Stimulated activated CD4-positive, alpha-beta T cell treated with anti-CD3 and anti-CD28 coated beads, Interleukin-12 subunit alpha, Interleukin-12 subunit beta, amount 100 ng/mL, for 24 hours (primary cell): ENCODE data around the gene PARP3.

Experiments used
- DNase-seq, 2 experiments: peaks; one replicate each; pipeline ENCODE4 v3.0.0-alpha.2; 2020; ENCODE audit warnings: low read depth in 2 of 2

PARP3 gene

DNA sequence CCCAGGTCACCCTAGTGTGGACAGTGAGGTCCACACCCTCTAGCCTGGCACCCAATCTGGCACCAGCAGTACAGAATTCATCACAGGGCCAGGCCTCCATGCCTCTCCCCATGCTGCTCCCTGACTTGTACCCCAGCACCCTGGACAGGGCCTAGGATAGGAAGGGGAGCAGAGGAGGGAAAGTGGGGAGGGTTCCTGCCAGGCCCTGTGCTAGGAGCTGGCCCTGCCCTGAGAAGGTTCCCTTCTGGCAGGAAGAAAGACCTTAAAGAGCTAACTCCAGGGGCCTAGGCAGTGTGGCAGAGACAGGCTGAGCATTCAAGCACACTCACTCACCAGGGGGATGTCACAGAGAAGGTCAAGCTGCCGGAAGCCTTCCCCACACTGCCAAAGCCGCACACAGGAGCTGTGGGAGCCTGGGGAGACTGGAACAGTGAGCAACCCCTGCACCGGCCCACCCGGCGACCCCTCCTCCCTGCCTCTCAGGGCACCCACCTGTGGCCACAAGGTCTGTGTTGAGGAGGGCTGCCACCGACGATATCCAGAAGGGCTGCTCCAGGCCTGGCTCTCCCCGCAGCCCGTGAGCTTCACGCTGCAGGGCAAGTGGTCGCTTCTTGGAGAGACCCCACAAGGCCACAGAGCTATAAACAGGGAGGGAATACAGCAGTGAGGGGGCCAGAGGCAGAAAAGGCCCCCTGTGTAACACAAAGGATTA, 7.9 kb upstream of the PARP3 start:
- no peak for DNase-seq

DNA sequence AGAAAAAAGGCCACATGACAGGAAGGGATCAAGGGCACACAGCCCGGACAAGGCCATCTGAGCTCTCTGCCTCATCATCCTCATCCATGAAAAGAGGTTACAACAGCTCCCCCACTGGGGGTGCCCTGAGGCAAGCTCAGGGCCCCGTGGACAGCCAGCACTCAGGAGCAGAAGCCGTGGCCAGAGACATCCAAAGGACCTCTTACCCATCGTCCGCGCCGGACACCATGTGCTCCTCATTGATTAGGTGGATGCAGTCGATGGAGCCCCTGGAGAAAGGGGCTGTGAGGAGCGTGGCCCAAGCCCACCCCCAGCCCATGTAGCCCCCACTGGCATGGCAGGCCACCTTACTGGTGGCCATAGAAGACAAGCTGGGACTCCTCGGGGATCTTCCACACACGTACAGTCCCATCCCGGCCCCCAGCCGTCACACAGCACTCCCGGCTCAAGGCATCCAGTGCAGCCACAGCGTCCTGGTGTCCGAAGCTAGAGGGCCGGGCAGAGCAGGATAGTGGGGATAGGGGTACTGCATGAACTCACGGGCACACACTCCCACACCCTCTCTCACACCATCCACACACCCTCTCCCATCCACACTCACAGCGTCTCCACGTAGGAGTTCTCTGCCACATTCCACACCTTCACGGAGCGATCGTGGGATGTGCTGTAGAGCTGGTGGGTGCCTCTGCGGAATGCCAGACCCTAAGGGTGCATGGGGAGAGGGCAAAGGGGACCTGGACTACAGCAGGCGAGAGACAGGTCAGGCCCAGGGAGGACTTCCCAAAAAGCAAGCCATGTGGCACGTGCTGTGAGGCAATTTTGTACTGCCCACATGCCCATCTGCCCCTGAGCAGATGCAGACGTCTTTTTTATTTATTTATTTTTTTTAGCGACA, 6.9 kb upstream of the PARP3 start:
- DNase-seq, result no peak

DNA sequence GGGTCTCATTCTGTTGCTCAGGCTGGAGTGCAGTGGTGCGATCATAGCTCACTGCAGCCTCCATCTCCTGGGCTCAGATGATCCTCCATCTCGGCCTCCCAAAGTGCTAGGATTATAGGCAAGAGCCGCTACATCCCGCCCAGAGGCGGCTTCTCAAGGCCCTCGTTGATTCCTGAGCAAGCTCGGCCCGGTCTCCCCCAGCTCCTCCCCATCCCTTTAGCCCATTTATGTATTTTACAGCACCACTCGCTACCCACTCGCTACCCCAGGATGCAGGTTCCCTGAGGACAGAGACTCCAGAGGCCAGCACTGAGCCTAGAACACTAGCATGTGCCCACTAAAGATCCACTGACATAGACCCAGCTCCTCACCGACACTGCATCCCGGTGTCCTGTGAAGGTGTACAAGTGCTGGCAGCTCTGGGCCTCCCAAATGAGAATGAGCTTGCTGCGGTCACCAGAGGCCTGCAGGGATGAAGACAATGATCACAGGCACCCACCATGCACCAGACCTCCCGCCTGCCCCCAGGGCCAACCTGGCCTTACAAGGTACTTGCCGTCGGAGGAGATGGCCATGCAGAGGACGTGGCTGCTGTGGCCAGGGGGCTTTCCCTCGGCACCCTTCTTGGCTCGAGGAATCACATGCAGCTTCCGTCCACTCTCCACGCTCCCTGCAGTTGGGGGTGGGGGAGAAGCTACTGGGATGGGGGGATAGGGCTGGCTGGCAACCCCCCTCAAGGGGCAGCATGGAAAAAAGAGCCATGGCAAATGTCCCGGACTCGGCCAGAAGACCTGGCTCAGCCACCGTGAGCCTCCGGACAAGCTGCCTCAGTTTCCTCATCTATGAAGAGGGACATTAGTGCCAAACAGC, 6.0 kb upstream of the PARP3 start:
- no peak for DNase-seq

DNA sequence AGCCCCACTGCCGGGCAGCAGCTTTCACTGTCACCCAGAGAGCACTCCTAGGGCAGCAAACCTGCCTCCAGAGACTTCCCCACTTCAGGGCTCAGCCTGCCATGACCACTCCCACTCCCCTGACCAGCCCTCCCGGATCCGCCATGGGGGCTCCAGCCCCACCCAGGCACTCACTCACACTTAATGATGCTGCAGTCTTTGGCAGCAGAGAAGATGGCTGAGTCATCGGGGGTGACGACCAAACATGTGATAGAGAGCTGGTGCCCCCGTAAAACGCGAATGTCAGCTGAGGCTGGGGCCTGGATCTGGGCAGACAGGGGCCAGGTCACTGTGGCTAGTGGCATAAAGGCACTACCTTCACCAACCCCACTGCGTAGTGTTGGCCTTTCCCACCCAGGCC, 5.1 kb upstream of the PARP3 start:
- no peak for DNase-seq

DNA sequence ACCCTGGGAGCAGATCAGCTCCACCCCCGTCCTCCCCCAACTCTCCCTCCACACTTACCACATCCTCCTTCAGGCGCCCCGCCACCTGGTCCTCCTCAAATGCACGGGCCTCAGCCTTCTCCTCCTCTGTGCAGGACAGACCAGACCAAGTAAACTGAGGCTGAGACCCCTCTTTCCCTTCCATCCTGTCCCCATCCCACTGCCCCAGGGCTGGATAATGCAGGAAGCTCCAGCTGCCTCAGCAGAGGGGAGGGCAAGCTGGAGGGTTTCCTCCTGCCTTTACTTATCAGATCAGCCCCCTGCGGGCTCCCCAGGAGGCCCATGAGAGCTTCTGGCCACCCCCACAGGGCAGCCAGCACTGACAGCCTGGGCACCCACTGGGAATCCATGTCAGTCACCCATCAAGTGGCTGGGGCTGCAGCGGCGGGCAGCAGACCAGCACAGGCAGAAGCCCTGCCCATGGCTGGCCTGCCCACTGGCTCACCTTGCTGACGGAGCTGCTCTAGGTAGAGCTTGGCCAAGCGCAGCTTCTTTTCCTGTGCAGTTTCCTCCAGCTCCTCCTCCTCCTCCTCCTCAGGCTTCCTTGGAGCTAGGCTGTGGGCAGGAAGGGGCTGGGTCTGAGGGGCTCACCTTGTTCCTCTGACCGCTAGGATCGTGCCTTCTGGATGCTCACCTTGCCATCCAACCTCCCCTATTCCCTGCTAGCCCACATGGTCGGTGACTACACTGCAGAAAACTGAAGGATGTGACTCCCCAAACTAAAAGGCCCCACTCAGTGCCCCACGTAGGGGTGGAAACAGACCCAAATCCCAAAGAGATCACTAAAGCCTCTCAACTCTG, 4.3 kb upstream of the PARP3 start:
- no peak for DNase-seq

DNA sequence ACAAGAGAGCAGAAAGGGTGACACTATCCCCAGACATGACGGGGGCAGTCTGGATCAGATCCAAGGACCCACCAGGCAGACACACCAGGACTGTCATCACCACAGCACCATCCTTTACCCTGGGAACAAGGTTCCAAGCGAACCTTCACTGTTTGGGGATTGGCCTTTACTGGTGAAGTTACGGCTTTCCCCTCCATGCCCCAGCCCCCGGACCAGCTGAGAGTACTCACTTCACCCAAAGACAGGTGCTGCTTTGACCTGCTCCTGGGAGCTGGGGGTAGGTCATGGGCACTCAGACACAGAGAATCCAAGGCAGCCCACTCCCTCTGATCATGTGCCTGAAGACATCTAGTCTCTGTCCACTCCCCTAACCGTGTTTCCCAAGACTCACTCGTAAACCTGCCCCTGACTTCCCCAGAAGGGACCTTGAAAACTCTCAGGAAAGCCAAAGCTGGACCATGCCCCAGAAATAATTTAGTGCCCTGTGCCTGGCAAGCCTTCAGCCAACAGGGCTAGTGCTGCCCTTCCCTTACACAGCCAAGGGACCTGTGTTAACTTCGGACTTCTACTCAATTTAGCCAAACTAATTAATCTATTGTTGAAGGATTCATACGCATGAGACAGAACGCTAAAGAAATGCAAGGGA, 3.3 kb upstream of the PARP3 start:
- DNase-seq, result no peak

DNA sequence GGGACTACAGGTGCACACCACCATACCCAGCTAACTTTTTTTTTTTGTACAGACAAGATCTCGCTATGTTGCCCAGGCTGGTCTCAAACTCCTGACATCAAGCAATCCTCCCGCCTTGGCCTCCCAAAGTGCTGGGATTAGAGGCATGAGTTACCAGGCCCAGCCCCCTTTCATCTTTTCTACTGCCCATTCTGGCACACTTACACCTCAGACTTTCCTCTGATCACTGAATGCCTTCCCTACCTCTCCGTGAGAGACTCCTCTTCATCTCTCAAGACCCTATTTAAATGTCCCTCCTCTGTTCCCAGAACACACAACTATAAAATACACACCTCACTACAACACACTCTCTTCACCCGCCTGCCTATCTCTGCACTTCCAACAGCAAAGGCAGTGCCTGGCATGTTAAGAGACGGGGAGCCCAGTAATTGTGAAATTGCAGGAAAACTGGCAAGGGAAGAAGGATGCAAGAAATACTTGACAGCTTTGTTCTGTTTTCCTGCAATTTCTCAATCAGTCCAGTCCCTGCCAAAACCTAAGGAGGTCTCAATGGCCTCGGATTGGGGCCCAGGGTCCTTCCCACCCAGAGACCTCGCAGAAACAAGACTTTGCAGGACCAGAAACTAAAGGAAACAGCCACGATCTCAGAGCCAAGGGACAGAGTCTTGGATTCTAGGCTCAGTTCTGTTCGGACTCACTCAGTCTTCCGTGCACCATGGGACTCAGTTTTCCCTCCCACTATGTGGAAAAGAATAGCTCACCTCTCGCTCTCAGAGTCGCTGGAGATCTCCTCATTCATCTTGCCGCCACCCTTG, 1.3 kb upstream of the PARP3 start:
- no peak for DNase-seq

DNA sequence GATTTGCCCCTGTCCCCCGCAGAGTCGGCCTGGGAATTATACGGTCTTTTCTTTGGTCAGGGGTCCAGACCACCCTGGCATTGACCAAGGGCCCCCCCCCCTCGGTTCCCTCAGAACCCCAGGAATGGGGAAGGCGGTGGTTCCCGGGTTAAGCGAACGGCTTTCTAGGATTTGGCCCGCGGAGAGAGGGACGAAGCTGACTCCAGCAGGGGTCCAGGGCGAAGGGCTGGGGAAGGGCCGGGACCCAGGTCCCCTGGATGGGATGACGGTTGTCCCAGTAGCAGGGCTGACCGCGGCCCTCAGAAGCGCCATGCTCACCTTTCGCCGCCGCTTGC, 733 bp upstream of the PARP3 start:
- no peak for DNase-seq

DNA sequence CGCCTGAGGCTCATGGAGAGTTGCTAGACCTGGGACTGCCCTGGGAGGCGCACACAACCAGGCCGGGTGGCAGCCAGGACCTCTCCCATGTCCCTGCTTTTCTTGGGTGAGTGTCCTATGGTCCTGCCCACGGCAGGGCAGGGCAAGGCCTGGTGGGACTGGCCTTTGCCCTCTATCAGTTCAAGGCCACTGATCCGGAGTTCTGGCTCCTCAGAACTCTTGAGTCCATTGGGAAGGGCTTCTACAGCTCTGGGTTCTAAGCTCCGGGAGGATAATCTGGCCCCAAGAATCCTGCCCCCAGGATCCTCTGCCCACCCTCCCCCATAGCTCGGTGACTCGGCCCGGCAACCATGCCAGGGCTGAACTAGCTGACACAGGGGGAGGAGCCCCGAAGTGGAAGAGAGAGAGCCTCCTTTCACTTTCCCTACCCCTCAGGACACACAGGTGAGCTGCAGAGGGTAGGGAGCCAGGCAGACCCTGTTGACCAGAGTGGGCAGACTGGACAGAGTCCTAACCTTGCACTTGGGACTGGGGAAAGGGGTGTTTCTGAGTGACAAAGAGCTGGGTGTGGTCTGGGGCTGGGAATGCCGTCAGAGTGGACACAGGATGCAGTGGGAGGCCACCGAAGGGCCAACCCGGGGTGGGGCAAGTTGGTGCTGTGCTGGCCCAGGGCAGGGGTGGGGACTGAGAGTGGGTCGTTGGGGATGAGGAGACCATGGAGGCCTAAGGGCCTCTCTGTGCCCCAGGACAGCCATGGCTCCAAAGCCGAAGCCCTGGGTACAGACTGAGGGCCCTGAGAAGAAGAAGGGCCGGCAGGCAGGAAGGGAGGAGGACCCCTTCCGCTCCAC, 664 bp downstream of the PARP3 start:
- peak; percentile 38 to 47 for DNase-seq

DNA sequence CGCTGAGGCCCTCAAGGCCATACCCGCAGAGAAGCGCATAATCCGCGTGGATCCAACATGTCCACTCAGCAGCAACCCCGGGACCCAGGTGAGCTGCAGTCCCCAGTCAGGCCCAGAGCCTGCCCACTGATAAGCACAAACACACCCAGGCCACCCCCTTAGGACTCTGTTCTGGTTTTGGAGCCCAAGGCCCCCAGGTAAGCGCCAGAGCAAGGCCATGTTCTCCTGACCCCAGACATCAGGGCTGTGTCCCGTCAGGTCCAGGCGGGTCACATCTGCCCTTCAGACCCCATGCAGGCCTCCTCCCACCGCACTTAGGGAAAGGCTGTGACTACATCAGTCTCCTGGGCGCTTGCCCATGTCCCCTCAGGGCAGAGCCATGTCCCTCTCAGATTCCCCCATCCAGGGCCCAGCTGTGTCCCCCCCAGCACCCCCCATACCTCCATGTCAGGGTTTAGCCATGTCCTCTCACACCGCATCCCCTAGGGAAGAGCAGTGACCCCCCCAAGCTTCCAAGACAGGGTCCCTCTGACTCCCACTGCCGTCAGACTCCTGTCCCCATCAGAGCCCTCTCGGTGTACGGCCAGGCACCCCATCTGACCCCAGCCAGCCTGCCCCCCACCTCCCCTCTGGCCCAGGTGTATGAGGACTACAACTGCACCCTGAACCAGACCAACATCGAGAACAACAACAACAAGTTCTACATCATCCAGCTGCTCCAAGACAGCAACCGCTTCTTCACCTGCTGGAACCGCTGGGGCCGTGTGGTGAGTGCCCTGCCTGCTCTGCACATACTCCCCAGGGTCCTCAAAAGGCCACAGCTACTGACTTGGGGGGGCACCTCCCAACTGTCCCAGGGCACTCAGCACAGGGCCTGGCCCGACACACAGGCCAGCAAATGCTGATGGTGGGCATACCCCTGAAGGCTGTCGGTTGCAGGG, 1.6 kb downstream of the PARP3 start:
- DNase-seq, result no peak

DNA sequence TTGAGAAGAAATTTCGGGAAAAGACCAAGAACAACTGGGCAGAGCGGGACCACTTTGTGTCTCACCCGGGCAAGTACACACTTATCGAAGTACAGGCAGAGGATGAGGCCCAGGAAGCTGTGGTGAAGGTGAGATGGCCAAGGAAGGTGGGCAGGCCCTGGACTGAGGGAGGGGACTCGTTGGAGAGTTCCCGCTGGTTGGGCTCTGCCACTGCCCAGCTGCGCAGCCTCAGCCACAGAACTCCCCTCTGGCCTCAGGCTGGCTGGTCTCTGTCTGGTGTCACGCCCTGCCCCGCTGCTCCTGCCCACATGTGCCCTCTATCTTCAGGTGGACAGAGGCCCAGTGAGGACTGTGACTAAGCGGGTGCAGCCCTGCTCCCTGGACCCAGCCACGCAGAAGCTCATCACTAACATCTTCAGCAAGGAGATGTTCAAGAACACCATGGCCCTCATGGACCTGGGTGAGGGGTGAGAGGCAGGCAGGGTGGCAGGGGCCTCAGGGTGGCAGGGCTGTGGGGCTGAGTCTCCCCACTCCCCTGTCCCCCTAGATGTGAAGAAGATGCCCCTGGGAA, 2.4 kb downstream of the PARP3 start:
- DNase-seq, result no peak

DNA sequence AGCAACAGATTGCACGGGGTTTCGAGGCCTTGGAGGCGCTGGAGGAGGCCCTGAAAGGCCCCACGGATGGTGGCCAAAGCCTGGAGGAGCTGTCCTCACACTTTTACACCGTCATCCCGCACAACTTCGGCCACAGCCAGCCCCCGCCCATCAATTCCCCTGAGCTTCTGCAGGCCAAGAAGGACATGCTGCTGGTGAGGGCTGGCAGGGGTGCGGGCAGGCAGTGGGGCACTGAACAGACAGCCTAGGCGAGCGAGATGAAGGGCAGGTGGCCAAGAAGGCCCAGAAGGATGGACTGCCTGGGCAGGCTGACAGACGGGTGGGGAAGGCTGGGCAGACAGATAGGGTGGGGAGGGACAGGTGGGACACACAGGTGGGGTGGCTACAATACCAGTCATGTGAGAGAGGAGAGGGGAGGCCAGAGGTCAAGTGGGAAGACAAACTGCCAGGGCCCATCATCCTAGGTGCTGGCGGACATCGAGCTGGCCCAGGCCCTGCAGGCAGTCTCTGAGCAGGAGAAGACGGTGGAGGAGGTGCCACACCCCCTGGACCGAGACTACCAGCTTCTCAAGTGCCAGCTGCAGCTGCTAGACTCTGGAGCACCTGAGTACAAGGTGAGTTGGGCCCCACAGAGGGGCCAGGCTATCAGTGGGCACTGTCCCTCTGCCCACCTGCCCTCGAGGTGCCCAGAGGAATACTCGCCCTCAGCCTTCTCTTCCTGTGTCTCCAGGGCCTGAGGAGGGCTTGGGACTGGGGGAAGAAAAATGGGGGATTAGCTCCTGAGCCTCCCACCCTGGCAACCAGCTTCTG, 3.1 kb downstream of the PARP3 start:
- DNase-seq, result no peak

DNA sequence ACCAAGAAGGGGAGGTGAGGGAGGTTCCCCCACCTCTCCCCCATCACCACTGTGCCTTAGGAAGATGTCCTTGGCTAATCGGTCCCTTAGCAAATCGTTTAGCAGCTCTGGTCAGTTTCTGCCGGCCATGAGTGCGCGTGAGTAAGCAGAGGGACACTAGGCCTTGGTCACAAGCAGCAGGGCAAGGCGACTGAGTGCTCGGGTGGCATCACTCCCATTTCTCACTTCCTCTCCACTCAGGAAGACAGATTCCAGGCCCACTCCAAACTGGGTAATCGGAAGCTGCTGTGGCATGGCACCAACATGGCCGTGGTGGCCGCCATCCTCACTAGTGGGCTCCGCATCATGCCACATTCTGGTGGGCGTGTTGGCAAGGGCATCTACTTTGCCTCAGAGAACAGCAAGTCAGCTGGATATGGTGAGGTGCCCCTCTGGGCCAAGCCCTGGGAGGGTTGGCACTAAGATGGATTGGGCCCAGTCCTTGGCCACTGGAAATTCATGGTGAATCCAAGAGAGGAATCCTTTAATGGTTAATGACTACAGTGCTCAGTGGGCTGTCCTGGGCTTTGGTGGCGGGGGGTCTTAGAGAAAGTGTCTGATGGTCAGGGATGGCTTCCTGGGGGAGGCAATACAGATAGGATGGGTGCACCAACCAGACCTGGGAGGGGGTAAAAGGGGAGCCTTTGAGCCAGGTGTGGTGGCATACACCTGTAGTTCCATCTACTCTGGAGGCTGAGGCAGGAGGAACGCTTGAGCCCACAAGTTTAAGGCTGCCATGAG, 4.0 kb downstream of the PARP3 start:
- DNase-seq, result no peak

DNA sequence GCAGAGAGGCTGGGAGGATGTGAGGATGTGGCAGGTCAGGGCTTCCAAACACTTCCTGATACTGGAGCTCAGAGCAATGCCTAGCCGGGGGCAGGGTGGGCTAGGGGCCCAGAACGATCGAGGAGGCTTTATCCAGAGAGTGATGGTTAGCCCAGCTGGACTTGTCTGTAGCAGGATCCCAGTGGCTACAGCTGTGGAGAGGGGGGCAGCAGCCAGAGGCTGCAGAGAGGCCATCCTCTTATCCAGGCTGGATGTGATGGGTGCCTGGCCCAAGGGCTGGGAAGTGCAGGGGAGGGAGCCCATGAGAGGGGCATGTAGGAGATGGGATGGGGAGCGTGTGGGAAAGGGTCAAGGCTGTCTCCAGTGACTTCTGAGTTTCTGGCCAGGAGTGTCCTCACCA, 4.6 kb downstream of the PARP3 start:
- DNase-seq, result no peak

DNA sequence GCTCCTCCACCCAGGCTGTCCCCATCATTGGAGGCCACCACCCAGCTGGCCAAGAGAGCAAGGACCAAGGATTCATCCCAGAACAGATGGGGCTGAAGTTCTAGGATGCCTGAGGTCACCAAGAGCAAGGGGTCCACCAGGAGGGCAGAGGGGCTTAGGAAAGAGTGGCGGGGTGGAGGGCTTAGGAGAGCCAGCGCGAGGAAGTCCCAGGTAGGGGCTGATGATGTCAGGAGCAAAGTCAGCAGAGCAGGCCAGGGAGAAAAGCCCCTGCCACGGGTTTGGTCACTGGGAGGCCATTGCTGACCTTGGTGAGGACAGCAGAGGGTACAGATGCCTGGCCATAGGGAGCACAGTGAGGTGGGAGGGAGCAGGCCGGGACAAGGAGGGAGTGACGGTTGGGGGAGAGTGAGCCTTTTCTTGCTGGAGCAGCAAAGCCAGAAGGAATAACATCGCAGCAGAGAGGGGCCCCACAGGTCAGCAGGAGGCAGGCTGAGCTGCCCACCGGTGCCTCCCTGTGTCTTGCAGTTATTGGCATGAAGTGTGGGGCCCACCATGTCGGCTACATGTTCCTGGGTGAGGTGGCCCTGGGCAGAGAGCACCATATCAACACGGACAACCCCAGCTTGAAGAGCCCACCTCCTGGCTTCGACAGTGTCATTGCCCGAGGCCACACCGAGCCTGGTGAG, 5.2 kb downstream of the PARP3 start:
- DNase-seq, result no peak
